GM21367 (cell line): ENCODE results near the gene GNAQ.
A peak's percentile ranks its signal among the peaks of the same experiment; 100 is the strongest.
"Not testable (repeated sequence)": the region's sequence is repeated elsewhere in the genome, so short reads cannot be mapped to it uniquely, and the experiment has no call there.

Source experiments
- ATAC-seq: cut with Tn5 transposase; IDR thresholded peaks from one replicate; pipeline ENCODE4 v1.9.1; 2021; ENCODE audit not compliant: unreplicated experiment

GNAQ gene

DNA sequence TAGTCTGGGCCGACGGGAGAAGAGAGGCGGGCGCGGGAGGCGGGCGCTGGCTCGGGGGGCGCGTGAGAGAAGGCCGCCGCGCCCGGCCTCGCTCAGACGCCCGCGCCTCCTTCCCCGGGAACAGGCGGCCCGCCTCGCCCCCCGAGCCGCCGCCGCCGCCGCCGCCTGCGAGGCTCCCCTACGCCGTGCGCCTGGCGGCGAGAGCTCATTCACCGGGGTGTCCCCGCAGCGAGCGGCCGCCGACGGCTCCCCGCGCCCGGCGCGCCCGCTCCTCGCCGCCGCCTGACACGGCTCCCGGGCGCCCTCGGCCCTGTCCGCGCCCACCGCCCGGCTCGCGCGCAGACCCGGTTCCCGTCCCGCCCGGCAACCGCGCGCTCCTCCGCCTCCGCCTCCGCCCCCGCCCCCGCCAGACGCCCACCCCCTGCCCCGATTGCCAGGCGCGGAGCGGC lies at the start of gene GNAQ:
Gene GNAQ (minus strand): TSS at position 368 of the 449 bp plus-strand sequence. CDS start 576 bp downstream, outside the sequence.
- no peak for ATAC-seq

DNA sequence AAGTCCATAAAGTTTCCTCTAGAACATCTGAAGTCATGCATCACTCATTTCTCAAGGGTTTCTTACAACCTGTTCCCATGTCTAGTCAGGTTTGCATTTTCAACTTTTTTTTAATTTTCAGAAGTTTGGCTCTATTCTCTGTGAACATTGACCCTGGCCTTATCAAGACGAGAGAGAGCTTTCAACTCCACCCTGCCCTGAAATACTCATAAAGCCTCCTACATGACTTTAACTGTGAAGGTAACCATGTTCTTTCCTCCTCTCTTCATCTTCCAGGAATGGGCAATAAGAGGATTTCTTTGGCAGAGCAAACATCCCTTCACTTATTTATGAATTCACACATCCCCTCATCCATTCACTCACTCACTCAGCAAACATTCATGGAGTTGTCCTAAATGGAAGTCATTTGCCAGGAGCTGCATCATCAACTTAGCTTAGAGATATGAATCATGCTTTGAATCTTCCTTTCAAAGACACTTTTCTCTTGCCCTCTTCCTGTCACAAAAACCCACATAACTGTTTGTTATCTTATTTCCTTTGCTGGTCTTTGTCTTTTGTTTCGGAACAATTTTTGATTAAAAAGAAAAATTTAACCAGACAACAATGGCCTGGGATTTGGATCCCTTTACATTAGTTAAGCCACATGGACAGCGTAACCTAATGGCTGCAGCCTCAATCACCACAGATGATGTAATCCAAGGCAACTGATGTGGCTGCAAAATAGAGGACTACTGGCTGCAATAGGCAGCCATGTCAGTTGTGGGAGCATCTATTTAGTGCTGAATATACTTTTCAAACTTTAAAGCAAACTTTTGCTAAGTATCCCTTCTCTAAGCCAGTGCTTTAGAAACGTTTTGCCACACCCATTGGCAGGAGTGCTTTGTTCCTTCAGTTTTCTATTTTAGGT lies 43.0 kb upstream of the GNAQ start:
- ATAC-seq = no peak

DNA sequence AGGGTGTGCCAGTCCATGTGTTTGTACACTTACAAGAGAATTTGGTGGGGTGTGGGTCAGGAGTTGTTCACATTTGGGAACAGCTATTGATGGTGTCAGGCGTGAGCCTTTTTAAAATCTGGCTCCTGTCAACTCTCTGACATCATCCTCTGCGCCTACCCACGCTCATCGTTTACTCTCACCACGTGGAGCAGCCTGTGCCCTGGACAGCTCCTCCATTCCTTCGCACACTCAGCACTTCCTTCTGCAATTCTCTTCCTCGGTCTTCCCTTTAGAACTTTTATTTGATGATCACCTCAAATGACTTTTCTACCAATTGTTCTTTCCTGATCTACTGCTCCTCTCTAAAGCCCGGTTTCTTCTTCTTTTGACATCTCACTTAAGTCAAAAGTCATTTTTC lies 42.1 kb upstream of the GNAQ start:
- no peak for ATAC-seq

DNA sequence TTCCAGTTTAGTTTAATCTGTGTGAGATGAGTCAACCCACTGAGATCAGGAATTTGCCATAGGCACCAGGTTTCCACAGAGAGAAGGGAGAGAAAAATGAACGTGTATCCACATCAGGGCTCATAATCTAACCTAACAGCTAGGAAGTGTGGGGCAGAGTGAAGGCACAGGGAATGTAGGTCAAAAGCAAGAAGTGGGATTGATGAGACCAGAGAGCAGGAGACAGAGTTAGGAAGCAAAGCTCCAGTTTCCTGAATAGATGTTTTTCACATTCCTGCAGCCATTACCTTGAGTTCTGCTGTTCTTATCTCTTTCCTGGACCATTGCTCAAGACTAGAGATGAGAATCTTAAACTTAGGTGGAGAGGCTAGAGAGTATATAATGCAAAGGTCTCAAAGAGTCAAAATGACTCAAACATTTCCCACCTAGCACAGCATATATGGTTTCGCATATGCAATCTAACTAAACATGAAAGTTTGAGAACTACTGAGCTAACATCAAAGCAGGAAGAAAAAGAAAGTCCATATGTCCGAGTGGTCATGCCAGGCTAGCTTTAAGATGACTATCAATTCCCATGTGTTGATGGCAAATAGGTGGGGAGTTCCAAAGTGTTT lies 41.1 kb upstream of the GNAQ start:
- no peak for ATAC-seq

DNA sequence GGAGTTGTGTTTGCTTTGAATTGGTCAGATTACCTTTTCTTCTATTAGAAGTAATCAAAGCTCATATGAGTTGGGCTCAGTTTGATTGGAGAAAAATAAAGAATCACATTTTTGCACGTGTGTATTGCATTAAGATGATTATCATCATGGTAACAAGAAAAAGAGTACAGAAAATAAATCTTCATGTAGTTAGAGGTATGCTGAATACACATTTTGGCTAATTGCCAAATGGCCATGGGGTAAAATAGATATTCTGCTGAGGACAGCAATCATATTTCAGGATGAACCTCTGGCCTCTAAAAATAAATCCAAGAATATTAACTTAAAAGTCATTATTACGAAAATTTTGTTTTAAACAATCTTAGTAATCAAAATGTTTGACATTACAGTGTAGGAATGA lies 38.9 kb upstream of the GNAQ start:
- ATAC-seq = no peak

DNA sequence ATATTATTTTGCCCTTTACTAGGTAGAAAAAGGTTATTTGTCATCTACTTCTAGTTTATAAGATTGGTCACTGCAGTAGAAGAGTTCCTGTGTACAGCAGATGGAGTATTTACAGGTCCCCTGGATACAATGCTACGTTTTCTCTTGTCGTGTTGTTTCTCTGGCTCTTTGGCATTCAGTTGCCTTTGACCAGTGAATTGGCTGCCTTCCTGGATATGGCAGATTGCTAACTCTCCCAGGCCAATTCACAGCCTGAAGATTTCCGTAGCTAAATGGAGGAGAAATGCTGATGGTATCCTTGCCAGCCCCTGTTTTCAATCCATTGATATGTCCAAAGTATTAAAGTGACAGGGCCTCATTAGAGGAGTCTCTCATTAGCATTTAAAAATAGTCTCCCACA lies 32.5 kb upstream of the GNAQ start:
- ATAC-seq = no peak

DNA sequence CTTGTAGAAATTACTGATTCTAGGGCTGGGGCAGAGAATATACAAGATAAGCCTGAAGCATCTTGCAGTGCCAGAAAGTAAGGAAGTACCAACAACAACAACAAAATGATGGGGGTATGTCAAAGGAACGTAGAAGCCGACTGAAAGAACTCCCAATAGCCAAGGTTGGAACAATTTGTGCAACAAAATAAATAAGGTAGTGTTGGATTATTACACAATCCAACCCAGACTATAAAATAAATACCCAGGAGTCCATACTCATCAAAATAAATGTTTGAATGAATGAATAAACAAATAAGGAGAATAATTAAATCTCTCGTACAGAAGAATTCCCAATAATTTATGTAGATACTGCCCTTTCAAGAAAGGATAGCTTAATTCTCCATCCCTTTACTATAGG lies 31.1 kb upstream of the GNAQ start:
- no peak for ATAC-seq

DNA sequence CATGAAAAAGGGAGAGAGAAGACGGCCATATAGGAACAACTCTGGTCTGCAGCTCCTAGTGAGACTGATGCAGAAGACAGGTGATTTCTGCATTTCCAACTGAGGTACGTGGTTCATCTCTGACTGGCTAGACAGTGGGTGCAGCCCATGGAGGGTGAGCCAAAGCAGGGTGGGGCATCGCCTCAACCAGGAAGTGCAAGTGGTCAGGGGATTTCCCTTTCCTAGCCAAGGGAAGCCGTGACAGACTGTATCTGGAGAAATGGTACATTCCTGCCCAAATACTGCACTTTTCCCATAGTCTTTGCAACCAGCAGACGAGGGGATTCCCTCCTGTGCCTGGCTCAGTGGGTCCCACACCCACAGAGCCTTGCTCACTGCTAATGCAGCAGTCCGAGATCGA lies 22.6 kb upstream of the GNAQ start:
- not testable (repeated sequence) for ATAC-seq

DNA sequence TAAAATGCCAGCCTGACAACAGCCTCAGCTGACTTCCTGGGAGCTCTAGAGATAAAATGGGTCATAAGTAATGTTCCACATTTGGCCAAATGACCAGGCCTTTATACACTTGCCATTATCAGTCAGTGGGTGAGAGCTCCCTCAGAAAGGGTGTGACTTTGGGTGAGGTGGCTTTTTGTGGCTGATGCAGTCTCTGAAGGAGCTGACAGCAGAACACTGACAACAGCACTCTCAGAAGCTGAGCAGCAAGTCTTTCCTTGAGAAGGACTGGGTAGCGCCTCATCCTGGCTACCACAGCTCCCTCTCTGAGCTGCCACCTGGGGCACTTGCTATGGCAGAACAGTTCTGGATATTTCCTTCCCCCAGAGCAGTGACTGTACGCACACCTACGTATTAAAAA lies 22.0 kb upstream of the GNAQ start:
- no peak for ATAC-seq

DNA sequence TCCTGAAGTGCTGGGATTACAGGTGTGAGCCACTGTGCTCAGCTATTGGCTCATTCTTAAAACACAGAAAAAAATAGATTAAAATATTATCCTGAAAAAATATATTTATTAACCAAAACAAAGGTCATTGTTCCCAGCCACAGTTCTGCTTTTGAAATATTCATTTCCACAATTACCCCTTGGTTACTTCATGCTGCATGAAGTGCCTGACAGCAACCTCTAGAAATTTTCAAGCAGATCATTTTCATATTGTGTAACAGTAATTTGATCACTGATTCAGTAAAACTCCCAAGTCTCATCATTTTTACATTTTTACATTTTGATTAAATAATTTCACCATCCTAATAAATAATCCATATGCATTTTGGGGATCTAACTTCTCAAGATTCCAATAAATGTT lies 18.8 kb upstream of the GNAQ start:
- ATAC-seq = no peak

DNA sequence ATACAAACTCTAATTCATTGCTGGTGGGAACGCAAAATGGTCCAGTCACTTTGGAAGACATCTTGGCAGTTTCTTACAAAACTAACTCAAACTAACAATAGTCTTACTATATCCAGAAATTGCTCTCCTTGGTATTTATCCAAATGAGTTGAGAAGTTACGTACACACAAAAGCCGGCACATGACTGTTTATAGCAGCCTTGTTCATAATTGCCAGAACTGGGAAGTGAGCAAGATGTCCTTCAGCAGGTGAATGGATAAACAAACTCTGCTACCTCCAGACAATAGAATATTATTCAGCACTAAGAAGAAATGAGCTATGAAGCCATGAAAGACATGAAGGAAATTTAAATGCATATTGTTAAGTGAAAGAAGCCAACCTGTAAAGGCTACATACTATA lies 17.9 kb upstream of the GNAQ start:
- no peak for ATAC-seq

DNA sequence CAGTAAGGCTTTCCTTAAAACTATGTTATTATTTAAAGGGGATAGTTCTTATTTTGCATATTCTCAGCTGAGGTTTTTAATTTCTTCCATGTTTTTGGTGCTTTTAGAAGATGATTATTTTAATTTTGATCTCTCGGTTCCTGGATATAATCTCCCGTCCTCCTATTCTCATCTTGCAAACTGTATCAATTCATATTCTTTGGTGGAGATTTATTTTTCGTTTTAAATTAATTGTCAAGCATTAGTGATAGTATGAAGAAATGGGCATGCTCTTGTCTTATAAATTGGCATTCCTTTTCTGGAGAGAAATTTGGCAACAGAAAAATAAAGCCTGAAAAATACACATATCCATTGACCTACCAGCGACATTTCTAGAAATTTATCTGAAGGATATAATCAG lies 15.5 kb upstream of the GNAQ start:
- no peak for ATAC-seq

DNA sequence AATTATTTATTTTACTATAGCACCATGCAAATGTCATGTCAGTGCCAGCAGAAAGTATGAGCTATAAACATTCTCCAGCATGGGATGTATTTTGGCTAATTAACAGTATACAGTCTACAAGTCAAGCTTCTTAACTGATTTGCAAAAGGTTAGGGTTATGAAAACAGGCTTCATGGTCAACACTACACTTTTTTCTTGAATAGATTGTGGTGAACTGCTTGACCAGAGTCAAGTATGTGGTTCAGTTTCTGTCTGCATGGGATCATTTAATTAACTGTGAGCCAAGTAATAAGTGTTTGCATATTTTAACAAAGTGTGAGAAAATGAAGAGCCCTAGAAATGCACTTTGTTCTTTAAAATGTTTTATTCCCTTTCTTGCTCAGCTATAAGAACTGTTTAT lies 14.5 kb upstream of the GNAQ start:
- no peak for ATAC-seq

DNA sequence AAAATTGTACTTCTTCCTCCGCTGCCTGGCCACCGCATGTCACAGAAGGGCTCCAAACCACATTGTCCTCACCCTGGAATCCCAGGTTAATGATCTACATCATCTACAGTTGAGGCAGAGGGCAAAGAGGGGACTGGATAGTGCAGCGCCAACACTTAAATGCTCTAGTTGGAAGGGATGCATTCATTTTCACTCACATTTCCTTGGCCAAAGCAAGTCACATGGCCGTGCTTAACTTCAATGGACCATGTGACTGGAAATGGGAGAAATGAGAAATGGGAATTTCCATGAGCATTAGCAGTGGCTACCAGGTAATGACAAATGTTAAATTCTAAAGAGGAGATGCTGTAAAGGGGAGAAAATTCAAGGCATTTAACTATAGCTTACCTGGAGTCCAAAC lies 13.3 kb upstream of the GNAQ start:
- no peak for ATAC-seq

DNA sequence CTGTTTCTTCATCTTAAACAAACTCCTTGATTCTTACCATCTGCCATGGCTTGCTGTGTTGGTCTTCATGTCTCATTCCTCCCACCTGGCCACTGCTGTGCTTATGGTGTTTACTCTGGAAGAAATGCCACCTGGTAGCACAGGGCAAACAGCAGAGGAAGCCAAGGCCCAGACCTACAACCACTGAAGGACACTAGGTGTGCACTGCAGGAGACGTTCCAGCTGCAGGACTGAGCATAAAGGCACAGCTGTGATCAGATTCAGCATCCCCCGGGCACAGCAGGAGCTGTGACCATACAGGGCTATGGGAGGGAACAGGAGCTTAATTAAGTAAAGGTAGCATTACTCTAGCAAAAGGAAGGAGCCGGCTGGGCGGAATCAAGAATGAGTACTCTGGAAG lies 12.6 kb upstream of the GNAQ start:
- no peak for ATAC-seq

DNA sequence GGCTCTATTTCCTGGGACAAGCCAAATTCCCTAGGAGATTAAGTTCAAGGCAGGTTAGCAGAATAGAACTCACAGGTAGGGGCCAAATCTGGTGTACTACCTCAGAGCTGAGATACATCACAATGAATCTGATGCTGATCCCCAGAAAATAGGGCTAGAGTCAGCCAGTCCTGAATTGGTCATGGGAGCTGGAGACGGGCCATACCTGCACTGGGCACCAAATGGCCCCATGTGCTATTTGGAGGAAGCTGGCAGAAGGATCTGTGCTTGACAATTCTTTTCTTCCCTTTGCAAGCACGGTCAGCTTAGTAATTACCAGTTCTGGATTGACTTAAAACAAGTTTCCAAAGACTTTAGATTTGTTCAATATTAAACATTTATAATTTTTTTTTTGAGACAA lies 10.4 kb upstream of the GNAQ start:
- ATAC-seq = no peak

DNA sequence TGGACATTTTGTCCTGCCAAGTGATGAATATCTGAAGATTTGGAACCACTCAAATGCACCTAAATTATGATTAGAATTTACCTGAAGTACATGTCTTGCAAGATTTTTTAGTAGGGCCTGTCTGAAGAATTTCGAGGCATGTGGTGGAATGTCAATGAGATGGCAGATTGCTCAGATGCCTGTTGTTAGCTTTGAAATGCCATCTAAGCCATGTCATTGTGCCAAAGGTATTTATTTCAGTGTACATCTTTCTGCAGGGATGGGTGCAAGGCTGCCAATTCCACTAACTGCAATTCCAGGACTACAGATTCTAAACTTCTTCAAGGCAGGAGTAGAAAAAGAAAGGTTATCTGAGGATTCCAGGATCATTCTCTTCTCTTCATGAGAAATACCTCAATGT lies 9.1 kb upstream of the GNAQ start:
- no peak for ATAC-seq

DNA sequence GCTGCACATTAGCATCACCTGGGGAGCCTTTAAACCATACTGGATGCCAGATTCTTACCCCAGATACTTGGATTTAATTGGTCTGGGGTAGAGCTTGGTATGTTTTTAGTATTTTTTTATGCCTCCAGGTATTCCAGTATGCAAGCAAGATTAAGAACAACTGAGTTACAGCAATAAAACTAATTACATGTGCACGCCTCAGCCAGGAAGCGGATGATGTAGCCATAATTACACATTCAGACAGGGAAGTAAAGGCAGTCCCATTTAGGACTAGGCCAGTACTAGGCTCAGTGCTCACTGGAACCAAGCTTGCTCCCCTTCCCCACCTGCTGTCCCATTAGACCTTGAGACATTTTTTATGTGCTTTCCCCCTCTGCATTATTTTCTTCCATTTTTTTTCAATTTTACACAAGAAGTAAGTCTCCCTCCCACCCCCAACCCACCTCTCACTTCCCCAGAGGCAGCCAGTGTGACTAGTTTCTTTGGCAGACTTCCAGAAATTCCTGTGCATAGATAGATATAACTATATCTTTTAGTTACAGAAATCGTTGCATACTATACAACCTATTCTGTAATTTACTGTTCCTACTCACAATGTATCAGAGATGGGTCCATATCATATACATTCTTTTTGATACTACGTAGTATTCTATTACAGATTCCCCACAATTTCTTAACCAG lies 7.1 kb upstream of the GNAQ start:
- ATAC-seq = no peak

DNA sequence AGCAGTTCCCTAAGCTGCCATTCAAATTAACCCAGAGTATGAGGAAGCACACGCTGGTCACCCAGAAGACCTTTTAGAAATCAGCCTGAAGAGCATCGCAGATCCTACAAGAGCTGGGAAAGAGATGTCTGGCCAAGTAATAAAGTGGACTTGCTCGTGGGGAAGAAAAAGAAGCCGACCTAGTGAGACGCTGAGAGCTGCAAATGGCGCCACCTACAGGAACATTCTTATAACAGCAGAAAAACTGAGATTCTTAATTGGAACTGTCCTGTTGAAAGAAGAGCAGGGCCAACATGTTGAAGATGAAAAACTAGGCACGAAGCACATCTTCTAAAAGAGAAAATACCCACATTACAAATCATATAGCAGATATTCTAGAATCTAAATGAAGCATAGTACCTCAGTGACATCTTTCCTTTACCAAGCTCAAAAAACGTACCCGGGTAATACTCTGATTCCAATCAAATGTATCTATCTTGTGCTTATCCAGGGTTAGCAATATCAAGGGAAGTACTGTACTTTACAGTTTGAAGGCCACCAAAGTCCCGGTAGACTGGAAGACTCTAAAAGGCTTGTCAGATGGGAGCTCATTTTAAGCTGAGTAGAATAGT lies 3.9 kb upstream of the GNAQ start:
- peak; percentile 39 for ATAC-seq

DNA sequence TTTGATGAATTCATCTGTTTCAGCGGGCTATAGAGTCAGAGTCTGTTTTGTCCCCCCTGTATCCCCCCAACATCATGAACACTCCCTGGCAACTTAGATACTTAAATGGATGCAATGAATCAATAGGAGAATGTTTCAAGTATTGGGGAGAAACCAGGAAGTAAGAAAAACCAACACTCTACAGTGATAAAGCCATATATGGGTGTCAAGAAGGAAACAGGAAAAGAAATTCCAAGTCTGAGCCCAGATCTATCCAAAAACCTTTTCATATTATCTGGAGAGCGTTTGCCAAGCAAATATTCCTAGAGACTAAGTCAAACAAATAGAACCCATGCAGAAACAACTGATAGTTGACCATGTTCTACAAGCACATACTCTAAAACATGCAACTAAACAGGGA lies 2.3 kb upstream of the GNAQ start:
- ATAC-seq = no peak

DNA sequence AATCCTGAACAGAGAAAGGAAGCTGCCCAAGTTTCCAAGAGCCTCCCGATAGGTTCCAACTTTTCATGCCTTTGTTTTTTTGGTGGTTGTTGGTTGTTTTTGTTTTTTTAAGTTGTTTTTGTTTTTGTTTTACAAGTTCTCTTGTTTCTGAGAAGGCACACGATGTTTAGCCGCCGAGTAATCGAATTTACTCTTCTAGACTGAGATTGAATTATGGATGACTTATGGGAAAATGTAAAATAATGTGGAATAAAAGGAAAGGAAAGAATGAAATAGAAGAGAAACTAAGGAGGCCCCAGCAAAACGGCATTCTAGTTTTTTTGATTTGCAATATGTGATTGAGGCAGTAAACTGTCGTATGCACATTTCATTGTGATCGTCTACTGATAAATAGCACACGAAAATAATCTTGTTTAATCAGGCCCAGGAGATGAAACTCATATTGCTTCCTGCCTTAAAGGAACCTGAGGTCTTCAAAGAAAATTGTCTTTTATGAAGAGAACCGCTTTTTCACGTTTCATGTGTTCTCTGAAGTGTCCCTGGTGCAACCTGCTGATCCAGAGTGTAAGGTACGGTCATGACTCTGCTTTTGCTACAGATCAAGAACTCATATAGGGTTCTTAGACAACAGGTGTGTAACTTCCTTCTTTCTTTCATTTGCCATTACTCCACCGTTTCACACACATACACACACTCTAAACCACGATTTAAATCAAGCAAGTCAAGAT lies 1.3 kb upstream of the GNAQ start:
- ATAC-seq = no peak
